GM21447 (cell line): ENCODE results near the gene KCNC1.

Experiments used
- ATAC-seq: cut with Tn5 transposase; IDR thresholded peaks from one replicate; pipeline ENCODE4 v1.9.1; 2021; ENCODE audit not compliant: unreplicated experiment

Gene KCNC1

GRCh38 chr11:17736579-17736893 lies 2.0 kb downstream of the KCNC1 start:
- no peak for ATAC-seq

DNA sequence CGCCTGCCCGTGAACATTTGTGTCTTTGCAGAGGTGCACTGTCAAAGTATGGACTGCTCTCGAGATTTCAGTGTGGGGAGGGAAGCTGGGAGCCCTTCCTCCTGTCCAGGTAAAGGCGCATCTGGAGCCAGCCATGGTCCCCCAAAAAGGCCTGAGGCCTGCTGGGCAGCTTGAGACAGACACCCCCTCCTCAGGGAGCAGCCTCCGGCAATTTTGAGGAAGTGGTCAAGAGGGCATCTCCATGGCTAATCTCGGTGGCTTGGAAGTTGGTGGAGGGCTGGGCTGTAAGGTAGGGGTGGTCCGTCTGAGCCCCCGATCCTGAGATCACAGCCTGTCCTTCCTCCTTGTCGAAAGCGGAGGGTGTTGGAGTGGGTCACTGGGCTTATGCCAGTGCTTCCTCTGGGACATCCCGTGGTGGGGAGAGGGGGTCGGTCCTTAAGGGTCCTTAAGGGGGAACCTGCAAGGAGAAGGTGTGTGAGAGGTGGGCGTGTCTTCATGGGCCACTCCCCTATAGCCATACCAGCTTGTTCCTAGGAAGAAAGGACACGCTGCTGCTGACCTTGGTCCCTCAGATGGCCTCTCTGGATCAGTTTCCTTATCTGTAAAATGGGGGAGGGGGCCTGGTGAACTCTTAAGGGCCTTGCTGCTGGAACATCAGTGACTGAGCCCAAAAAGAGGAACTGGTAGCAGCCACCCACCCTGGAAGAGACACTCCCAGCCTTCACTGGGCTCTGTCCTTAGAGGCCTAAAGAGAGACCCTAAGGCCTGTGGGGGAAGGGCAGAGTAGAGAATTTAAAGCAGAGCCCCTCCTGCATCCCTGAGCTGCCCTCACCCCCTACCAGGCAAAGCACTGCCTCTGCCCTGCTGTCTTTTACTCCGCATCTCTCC lies 2.6 kb downstream of the KCNC1 start:
- ATAC-seq = no peak

DNA sequence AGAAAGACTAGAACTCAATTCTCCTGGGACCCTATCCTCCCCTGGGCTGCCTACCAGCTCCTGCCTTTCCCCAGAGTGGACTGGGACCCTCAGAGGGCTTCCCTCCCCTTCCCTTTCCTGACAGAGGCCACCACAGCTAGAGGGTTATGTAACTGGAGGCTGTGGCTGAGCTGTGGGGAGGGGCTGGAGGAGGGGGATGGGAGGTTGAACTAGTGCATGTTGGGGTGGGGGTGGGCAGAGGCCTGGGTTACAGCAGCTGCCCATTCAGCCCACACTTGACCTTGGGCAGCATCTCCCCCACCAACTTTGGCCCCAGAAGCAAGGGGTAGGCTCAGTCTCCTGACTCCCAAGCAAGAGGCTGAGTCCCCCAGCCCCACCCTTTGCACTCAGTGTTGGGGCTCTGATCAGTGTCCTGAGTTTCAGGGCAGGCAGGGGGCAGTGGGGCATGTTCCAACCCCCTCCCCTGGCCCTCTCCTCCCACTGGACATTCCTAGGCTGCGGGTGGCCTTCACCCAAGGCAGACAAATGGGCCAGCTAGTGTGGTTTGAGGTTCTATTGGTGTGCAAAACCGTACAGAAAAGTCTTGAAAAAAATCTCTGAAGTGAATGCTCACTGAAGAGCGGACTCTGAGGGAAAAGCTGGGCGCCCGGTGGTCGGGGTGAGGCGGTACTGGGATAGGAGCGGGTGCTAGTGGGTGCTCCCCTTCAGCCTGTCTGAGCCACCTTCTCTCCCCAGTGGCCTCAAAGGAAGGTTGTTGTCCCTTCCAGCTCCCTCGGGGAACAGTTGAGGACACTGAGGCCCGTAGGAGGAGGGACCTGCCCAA lies 3.8 kb downstream of the KCNC1 start:
- ATAC-seq = no peak

GRCh38 chr11:17739945-17740338 lies 5.4 kb downstream of the KCNC1 start:
- no peak for ATAC-seq

DNA sequence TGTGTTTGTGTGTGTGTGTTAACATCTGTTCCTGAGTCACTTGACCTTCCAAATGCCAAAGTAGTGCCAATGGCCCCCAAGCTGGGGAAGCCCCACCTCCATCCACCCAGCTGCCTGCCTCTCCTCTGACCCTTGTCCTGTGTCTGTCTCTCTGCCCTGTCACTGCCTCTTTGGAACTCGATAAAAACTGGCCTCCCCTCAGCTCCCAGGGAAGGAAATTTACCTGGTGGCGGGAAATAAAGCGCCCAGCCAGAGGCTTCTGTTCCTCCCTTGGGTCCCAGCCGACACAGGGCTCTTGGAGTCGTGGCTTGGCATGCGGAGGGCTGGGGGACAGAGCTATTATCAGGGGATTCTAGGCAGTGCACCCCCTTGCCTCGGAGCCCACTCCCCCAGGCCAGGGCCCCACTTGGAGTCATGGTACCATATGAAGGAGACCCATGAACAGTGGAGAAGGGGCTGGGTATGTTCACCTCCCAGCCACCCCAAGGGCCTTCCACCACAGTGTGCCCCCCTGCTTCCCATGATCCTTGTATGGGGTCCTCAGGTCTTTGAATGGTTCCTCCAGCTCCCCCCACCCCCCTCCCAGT lies 6.2 kb downstream of the KCNC1 start:
- ATAC-seq = no peak

- no peak for ATAC-seq
Measured at GRCh38 chr11:17741487-17741886, 6.9 kb downstream of the KCNC1 start.

- ATAC-seq = no peak
Measured at GRCh38 chr11:17742019-17742418, 7.4 kb downstream of the KCNC1 start.

DNA sequence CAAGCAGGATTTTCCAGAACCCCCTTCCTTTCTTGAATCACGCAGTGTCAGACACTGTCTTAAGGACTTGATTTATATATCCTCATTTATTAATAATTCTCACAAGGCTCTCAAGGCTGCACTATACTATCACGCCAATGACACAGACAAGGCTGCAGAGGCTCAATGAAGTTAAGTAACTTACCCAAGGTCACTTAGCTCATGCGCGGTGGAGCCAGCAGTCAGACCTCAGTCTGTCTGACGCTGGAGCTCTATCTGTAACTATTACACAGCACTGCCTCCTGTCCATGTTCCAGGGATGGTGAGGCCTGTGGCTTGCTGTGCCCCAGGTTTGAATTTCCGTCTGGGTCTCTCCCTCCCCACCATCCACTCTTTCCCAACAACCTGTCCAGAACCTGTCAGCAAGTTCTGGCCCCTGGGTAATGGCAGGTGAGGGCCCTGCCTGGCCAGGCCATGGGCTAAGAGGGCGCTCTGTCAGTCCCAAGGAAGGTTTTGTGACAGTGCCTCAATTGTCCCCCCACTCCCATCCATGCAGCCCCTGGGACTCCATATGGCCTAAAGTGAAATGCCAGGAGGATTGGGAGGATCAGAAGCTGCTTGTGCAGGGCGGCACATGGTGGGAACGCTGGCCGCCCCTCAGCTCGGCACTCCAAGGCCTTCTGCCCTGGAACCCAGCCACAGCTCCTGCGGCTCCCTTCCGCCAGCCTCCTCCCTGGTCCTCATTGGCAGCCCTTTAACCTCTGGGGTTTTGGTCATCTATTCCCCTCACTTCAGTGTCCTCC lies 8.6 kb downstream of the KCNC1 start:
- ATAC-seq = no peak

DNA sequence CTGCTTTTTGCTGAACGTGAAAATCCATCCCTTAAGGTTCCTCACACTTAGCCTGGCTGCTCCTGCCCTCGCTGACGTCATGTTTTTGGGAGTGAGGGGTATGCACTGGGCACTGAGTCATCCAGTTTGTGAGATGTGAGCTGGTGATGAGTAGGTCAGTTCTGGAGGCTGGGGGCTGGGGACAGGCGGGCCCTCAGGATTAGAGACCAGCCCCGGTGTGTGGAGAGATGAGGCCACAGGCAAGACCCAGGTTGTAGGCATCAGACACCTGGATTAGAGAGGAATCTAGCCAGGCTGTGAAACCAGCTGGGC lies 9.2 kb downstream of the KCNC1 start:
- no peak for ATAC-seq

DNA sequence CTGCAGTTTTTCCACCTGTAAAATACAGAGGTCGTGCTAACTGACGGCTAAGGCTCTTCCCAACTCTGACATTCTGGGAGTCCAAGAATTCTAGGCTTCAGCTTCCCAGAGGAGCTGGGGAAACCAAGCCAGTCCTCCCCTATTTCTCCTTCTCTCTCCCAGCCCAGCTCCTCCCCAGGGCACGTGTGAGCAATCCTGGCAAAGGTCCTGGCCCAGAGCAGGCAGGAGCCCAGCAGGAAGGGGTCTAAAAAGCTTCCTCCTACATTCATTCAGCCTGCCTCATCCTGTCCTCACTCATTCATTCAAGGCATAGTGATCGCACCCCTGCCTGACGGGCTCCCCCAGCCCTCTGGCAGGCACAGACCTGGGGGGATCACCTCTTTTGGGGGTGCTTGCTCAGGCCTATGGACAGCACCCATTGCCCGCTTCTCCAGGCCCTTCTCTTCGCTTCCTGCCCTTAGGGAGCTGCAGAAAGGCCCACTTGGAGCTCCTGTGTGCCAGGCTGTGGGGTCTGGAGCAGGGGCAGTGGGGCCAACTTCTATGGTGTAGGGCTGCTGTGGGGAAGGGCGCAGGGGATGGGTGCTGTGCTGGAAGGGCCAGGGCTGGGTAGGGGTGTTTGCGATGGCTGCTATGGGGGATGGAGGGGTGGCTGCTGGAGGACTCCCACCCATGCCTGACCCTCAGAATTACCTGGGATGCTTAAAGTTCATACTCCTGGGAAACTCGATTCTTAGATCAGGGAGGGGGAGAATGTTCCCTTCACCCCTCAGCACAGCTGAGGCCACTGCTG lies 9.8 kb downstream of the KCNC1 start:
- no peak for ATAC-seq

GRCh38 chr11:17745023-17745772 lies 10.6 kb downstream of the KCNC1 start:
- no peak for ATAC-seq

GRCh38 chr11:17746096-17746495 lies 11.5 kb downstream of the KCNC1 start:
- no peak for ATAC-seq

- no peak for ATAC-seq
Measured at GRCh38 chr11:17747131-17747955, 12.8 kb downstream of the KCNC1 start.

DNA sequence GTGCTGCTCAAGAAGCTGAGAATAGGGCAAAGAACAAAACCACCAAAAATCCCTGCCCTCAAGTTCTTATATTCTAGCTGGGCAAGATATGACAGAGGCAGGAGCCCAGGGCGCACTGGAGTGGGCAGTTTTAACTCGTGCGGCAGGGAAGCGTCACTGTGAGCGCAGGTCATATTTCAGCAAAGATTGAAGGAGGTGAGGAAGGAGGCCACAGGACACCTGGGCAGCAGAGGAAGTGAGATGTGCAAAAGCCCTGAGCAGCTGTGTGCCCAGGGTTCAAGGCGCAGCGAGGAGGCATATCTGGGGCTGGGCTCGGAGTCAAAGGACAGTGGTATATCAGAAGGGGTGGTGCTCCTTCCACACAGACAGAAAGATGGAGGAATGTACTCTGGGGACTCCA lies 13.5 kb downstream of the KCNC1 start:
- ATAC-seq = no peak

DNA sequence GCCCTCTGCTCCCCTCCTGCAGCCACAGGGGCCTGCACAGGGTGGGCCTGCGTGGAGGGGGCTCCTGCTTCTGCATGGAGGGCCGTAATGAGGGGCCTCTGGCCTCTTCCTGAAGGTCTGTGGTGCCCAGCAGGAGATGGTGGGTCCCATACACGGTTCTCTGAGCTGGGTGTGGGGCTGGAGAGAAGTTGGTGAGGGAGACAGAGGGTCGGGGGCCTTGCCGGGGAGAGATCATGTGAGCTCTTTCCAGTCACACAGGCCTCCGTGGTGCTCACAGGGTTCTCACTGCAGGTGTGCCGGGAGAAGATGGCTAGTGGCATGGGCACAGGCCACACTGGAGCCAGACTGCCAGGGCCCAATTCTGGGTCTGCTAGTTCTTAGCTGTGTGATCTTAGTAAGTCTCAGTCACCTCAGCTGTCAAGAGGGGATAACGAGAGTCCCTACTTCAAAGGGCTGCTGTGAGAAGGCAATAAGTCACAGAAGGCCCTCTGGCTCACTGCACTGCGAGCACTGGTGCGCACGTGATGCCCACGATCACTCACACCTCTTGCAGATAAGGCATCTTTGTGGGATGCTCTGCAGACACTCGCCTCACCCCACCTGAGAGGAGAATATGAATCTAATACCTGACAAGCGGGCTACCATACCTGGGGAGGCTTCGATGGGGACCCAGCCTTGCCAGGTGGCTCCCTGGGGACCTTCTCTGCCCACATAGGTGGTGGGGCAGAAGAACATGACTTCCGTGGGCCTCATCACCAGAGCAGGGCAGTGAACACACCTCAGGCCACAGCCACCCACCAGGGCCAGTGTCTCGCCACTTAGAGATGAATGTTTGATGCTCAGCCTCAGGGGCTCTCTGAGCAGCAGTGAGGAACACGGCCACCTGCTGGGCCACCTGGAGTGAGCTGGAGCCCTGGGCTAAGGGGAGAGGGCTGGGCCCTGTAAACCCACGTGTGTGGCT lies 14.5 kb downstream of the KCNC1 start:
- no peak for ATAC-seq

GRCh38 chr11:17750013-17750800 lies 15.6 kb downstream of the KCNC1 start:
- no peak for ATAC-seq

GRCh38 chr11:17750801-17751165 lies 16.2 kb downstream of the KCNC1 start:
- no peak for ATAC-seq
